GM10248 (cell line): ENCODE measurements around the gene CCDC69.
"Not testable (repeated sequence)": the region's sequence is repeated elsewhere in the genome, so short reads cannot be mapped to it uniquely, and the experiment has no call there.

ENCODE experiments used
- CTCF ChIA-PET: fragments of 300-600 bp; sonication (Branson Sonifier 250); formaldehyde crosslinking; extraction: SDS; loops from one replicate; lab custom pipeline; 2021; ENCODE audit warnings: antibody characterized with exemption; lab: Yijun Ruan, JAX
- POLR2A ChIA-PET: fragments of 350-650 bp; sonication (Branson Sonifier 250); formaldehyde crosslinking; extraction: SDS; loops from one replicate; lab custom pipeline; 2020; ENCODE audit warnings: antibody characterized with exemption; lab: Yijun Ruan, JAX
- DNase-seq: peaks from one replicate; pipeline ENCODE4 v3.0.0; 2012; ENCODE audit errors: extremely low spot score
- CTCF ChIP-seq: IDR thresholded peaks from 2 replicates; pipeline ENCODE4 v1.5.1; 2012; ENCODE audit warnings: mild to moderate bottlenecking, low read depth; ENCODE audit errors: extremely low read depth, missing control alignments, control extremely low read depth

CCDC69 gene

DNA sequence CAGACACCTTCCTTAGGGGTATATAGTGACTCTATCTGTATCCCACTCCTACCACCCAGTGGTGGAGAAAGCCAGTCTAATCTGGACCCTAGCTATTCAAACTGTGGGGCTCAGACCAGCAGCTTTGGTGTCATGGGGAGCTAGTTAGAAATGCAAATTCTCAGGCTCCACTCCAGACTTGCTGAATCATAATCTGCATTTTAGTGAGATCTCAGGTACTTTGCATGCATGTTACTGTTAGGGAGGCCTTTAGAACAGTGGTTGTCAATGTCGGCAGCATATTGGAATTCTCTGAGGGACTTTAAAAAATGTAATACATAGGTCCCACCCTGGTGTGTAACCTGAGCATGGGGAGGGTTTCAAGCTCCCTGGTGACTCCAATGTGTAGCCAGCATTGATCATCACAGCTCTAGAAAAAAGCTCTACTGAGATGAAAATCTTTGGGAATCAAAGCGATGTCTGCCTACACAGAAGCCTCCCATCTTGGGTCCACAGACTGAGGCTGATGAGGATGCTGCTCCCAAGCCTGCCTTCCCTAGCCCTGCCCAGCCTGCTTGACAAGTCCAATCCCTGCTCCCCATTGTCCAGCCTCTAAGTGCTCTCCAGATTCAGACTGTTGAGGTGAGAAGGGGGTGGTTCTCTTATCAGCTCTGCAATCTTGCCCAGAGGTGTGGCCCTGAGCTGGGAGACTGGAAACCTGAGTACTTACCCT lies 17.2 kb upstream of the CCDC69 start:
- no peak for TF ChIP-seq CTCF
- ChIA-PET CTCF (interaction anchor here (1.1 to 6.3 kb wide), 9 partner anchors 9 to 696 kb away, joined by 3 to 36 read pairs (median 6); partner anchors contain the start of genes CCDC69 and GM2A), POLR2A (interaction anchor here (0.9 to 4.1 kb wide), 2 partner anchors 12 to 27 kb away, joined by 3 to 24 read pairs; partner anchors contain the start of gene GM2A)
- no peak for DNase-seq

- ChIA-PET CTCF (interaction anchor here (1.0 to 6.3 kb wide), 5 partner anchors 10 to 27 kb away, joined by 3 to 36 read pairs (median 7); partner anchors contain the start of gene CCDC69), POLR2A (interaction anchor here (4.1 kb wide), 1 partner anchor 12 kb away, joined by 24 read pairs; the partner anchor contains the start of gene GM2A)
Observed at GRCh38 chr5:151240268-151240835, 16.5 kb upstream of the CCDC69 start.

DNA sequence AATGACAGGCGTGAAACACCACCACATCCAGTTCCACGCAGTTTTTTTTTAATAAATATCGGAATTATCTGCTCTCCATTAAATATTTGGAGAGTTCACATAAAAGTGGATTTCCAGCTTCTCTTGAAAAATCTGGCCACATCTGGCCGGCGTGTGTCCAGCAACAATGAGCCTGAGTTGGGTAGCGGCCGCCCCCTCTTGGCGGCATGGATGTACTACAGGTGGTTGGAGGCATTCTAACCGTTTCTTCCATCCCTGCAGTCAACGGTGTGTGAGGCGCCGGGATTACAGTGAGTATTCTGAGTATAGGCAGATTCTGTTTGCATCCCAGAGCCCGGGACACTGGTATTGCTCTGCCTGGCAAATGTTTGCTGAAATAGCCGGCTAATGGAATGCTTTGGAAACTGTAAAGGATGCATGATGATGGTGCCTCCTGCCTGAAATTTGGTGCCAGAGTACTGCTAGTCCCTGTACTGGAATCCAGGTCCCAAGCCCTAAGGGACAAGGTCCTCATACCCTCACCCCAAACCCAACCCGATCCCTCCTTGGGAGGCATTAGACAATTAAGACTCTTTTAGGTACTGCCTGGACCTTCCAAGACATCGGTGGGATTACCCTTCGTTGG lies 15.5 kb upstream of the CCDC69 start:
- ChIA-PET POLR2A (interaction anchor here (1.5 to 4.1 kb wide), 2 partner anchors 13 kb away, joined by 8 to 24 read pairs; partner anchors contain the start of gene GM2A), CTCF (interaction anchor here (1.0 to 6.3 kb wide), 9 partner anchors 8 to 173 kb away, joined by 3 to 54 read pairs (median 8); partner anchors contain the start of genes CCDC69 and GM2A)
- peak; percentile 73 for DNase-seq
- TF ChIP-seq CTCF: no peak

More at GRCh38 chr5:151240268-151240835, 16.5 kb upstream of the CCDC69 start:
- not testable (repeated sequence) for DNase-seq

DNA sequence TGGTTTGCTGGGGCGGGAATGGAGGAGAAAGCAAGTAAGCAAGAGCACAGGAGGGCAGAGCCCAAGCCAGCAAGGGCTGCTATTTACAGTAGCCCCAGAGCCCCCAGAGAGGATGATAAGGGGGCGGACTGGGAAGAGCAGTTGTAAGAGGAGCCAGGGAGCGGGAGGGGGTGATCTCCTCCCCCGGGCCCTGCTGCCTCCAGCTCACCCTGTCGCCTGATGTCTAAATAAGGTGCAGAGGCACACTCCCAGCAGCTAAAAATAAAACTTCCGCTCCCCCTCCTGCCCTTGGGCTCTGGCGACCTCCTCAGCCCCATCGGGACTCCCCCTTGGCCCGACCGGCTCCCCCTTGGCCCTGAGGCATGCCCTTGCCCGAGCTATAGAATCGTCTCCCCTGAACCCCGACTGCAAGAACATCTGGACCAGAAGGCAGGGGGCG lies 14.4 kb upstream of the CCDC69 start:
- DNase-seq: peak; percentile 73
- POLR2A ChIA-PET: interaction anchor here (0.6 to 1.5 kb wide), 3 partner anchors 14 to 24 kb away, joined by 3 to 8 read pairs (median 3); partner anchors contain the start of gene GM2A
- CTCF ChIA-PET: interaction anchor here (0.9 to 6.3 kb wide), 10 partner anchors 8 to 172 kb away, joined by 3 to 54 read pairs (median 8); partner anchors contain the start of genes CCDC69 and GM2A
- no peak for TF ChIP-seq CTCF

DNA sequence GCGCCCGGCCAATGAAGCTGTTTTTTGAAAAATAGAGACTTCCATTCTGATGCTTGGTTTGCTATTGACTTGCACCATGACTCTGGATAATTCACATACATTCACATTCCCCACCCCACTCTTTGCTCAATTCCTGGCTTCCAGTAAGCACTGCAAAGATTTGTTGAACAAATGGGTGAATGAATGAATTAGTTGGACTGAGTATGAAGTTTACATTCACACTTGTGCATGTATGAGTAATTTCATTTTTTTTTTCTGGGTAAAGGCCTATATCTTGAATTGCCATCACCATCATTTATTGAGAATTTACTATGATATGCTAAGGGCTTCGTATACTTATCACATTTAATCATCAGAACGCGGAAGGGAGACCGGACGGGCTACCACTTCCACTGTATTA lies 13.8 kb upstream of the CCDC69 start:
- CTCF ChIA-PET: interaction anchor here (1.4 to 6.3 kb wide), 8 partner anchors 7 to 112 kb away, joined by 5 to 54 read pairs (median 9); partner anchors contain the start of genes CCDC69 and GM2A
- DNase-seq: no peak
- no peak for TF ChIP-seq CTCF
- POLR2A ChIA-PET: interaction anchor here (0.6 to 1.5 kb wide), 3 partner anchors 15 to 24 kb away, joined by 3 to 8 read pairs (median 3); partner anchors contain the start of gene GM2A

- no peak for DNase-seq
- ChIA-PET POLR2A (no interaction called here), CTCF (interaction anchor here (1.7 to 6.3 kb wide), 5 partner anchors 7 to 111 kb away, joined by 5 to 54 read pairs (median 12); partner anchors contain the start of gene CCDC69)
- no peak for TF ChIP-seq CTCF
Observed at GRCh38 chr5:151236888-151237287, 13.0 kb upstream of the CCDC69 start.

- not testable (repeated sequence) for DNase-seq
- ChIA-PET CTCF (interaction anchor here (0.8 to 5.8 kb wide), 10 partner anchors 12 to 120 kb away, joined by 3 to 54 read pairs (median 4); partner anchors contain the start of gene CCDC69), POLR2A (interaction anchor here (1.7 to 2.2 kb wide), 3 partner anchors 12 to 23 kb away, joined by 7 to 19 read pairs (median 8); partner anchors contain the start of genes CCDC69 and GM2A)
Observed at GRCh38 chr5:151235239-151235571, 11.3 kb upstream of the CCDC69 start.
